Germinal center (tissue), 1 donor: ENCODE results near the gene SPATA13.
"Not testable (repeated sequence)": the region's sequence is repeated elsewhere in the genome, so short reads cannot be mapped to it uniquely, and the experiment has no call there.

Experiments used
- DNase-seq: peaks from one replicate; pipeline ENCODE4 v3.0.0; 2012; ENCODE audit warnings: mixed read lengths, low spot score

Gene SPATA13

GRCh38 chr13:24318878-24319277 is 158.4 kb downstream of the SPATA13 start:
- DNase-seq: not testable (repeated sequence)

GRCh38 chr13:24319641-24320040 is 159.1 kb downstream of the SPATA13 start:
- not testable (repeated sequence) for DNase-seq

- not testable (repeated sequence) for DNase-seq
These were observed 160.9 kb downstream of the SPATA13 start for GRCh38 chr13:24321416-24321815.

- DNase-seq: not testable (repeated sequence)
These were observed 161.9 kb downstream of the SPATA13 start for GRCh38 chr13:24322470-24322869.

- DNase-seq: no peak
These were observed 162.7 kb downstream of the SPATA13 start for GRCh38 chr13:24323036-24323738.

- no peak for DNase-seq
These were observed 163.2 kb downstream of the SPATA13 start for GRCh38 chr13:24323739-24324075.

- DNase-seq: not testable (repeated sequence)
These were observed 167.1 kb downstream of the SPATA13 start for GRCh38 chr13:24327598-24327997.

GRCh38 chr13:24328145-24328544 is 167.6 kb downstream of the SPATA13 start:
- no peak for DNase-seq

- DNase-seq: no peak
These were observed 178.2 kb downstream of the SPATA13 start for GRCh38 chr13:24338721-24339120.

GRCh38 chr13:24339937-24340607 is 179.6 kb downstream of the SPATA13 start:
- no peak for DNase-seq

GRCh38 chr13:24340608-24340955 is 180.1 kb downstream of the SPATA13 start:
- DNase-seq: no peak

- DNase-seq: no peak
These were observed 180.9 kb downstream of the SPATA13 start for GRCh38 chr13:24341439-24341838.

- no peak for DNase-seq
These were observed 187.9 kb downstream of the SPATA13 start for GRCh38 chr13:24348385-24348784.

GRCh38 chr13:24348797-24349515 is 188.4 kb downstream of the SPATA13 start:
- no peak for DNase-seq

- not testable (repeated sequence) for DNase-seq
These were observed 189.5 kb downstream of the SPATA13 start for GRCh38 chr13:24349778-24350664.

- no peak for DNase-seq
These were observed 190.9 kb downstream of the SPATA13 start for GRCh38 chr13:24351423-24351822.

- DNase-seq: no peak
These were observed 193.2 kb downstream of the SPATA13 start for GRCh38 chr13:24353736-24354135.

GRCh38 chr13:24355103-24355502 is 194.6 kb downstream of the SPATA13 start:
- DNase-seq: no peak

- DNase-seq: no peak
These were observed 195.8 kb downstream of the SPATA13 start for GRCh38 chr13:24356270-24356669.
